HT-29 (cell line): ENCODE results near the gene NRXN3. TPM values are rescaled to one million over a fixed set of nuclear protein-coding genes. Genes with fewer than 3 reads are reported as not detected.
A peak's percentile ranks its signal among the peaks of the same experiment; 100 is the strongest.

ENCODE experiments used
- DNase-seq: peaks from one replicate; pipeline ENCODE4 v3.0.0-alpha.2; 2015; ENCODE audit warnings: low spot score
- total RNA-seq: library from RNA; depleted of rRNA; stranded (reverse); fragments of >200 nt; shearing (Covaris generic); gene quantifications from 2 replicates; pipeline ENCODE4 v1.2.3, GENCODE V29; 2014

The NRXN3 gene
- total RNA-seq, 1 experiment from 2014 or later: not detected

GRCh38 chr14:78902010-78902623 is 731.9 kb downstream of the NRXN3 start:
- DNase-seq: peak; percentile 11

DNA sequence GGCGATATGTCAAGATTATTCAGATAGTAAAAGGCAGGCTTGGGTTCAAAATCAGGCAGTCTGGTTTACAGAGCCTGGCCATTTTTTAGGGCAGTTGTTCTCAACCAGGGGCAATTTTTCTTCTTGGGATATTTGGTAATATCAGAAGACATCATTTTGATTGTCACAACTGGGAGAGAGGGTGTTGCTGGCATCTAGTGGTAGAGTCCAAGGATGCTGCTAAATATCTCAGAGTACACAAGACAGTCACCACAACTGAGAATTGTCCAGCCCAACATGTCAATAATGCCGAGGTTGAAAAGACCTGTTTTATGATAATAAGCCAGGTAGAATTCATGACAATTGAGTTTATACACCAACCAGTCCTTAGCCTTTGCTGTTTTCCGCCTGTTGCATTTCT is 733.9 kb downstream of the NRXN3 start:
- no peak for DNase-seq

DNA sequence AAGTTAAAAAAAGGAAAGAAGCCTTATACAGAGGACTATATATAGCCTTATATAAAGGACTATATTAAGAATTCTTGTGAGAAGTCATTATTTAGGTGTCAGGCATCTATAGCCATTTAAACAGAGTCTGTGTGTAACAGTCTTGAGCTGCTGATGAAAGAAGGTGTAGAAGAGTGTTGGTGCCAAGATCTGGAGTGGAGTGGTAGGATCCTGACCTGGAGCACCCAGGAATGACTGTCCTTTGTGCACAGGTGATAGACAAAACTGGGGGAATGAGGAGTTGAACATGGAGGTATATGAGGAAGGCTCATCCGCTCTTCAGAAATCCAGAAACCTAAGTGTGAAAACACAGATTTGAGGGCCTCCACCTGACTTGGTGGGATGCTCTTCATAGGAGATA is 747.3 kb downstream of the NRXN3 start:
- no peak for DNase-seq

- no peak for DNase-seq
Observed at GRCh38 chr14:78921856-78922255, 751.7 kb downstream of the NRXN3 start.

GRCh38 chr14:78927261-78927660 is 757.1 kb downstream of the NRXN3 start:
- DNase-seq: no peak

- DNase-seq: no peak
Observed at GRCh38 chr14:78933166-78933565, 763.0 kb downstream of the NRXN3 start.

DNA sequence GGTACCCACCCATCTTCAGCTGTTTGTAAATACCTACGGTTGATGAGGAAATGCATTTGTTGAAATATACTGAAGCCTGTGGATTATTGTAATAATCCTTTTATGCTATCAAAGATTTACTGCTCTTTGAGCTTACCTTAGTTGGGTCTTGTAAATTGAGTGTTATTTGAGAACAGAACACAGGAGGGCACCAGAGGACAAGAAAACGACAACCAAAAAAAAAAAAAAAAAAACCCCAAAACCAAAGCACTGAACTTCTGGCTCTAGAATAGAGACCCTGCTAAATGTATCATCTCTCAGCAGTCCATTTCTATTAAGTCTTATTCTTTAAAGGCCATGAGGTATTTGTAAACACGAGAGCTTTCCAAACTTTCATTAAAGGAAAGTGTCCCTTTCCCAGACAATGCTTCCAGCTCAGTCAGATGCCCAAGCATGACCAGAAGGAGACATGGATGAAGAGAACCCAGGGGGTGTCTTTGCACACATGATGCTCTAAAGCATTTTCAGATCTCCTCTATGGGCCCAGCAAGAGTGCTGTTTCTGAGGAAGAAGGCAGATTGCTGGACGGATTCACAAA is 763.9 kb downstream of the NRXN3 start:
- peak; percentile 1 for DNase-seq

DNA sequence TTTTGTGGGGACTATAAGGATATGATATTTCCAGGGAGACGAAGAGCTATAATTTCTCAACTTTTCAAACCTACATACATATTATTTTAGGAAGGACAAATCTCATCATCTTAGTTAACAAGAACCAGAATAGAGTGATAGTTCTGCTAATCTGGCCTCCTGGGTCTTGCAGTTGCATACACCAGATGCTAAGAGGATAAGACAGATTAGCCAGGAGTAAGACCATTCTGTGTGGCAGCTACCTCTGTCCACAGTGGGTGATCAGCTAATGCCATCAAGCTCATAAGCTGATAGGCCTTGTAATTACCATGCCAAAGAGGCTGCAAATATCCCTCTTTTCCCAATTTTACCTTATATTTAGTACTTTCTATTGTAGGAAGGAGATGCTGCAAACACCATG is 776.8 kb downstream of the NRXN3 start:
- DNase-seq: no peak

DNA sequence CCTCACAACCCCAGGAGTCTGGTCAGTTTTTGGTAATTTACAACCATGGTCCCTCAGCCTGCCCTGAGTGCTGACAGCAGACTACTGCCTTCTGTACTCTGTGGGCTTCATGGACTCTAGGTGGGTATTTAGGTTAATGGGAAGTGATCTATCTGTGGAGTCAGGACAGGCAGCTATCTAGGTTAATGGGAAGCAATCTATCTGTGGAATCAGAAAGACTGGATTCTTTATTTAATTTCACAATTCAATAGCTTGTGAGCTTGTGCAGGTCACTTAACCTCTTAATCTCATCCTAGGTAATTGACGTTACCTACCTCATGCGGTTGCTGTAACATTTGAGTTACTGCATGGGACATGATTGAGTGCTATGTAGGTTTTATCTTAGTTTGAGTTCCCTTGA is 777.5 kb downstream of the NRXN3 start:
- DNase-seq: no peak

DNA sequence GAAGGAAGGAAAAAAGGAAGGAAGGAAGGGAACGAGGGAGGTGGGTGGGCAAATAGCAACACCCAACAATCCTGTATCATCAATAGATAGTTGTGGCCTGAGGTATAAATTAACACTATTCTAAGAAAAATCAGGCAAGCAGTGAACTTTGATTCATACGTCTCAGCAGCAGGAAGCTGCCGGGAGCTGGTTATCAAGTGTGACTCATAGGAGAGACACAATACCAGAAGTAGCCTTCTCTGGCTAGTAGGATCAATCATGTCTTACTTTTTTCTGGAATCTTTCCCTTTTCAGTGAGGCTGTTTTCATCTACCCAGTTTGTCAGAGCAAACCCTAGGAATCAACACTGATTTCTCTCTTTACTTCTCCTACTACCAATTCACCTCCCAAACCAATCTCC is 780.5 kb downstream of the NRXN3 start:
- DNase-seq: no peak

DNA sequence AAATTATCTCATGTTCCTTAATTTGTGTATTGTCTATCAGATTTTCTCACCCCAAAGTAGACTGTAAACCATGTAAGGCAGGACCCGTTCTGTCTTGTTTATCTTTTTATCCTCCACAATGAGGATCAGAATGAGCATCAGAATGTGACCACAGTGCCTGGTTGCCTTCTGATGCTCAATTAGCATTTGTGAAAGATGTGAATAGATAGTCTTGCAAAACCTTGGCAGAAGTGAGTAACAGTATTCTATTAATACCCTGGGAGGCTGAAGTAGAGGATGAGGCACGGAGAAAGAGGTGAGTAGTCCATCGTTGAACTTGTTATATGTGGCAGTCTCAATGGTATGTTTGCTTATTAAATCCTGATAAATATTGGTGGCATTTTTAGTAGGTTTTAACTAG is 781.4 kb downstream of the NRXN3 start:
- DNase-seq: no peak

- DNase-seq: peak; percentile 53
Observed at GRCh38 chr14:78959674-78960264, 789.6 kb downstream of the NRXN3 start.

DNA sequence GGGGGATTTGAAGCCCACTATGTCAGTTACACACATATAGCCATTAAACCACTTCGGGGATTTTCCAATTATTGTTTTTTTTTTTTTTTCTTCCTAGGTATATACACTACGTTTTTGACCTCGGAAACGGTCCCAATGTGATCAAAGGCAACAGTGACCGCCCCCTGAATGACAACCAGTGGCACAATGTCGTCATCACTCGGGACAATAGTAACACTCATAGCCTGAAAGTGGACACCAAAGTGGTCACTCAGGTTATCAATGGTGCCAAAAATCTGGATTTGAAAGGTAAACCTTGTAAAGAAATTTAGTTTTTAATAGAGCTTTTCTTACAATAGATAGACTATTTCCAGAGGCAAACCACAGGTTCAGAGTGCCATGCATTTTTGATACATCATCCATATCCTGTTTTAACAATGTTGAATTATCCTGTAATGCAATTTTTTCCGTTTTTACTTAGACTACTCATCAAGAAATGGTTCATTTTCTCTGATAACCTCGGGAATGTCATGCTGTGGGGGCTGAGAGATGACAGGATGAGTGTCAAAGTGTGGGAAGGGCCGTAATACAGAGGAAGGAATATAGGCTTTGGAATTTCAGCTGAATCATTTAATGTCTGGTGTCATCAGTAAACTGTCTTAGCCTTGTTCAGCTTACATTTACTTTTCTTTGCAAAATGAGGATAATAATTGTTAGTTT is 797.1 kb downstream of the NRXN3 start:
- no peak for DNase-seq

- DNase-seq: no peak
Observed at GRCh38 chr14:78968265-78968664, 798.1 kb downstream of the NRXN3 start.

- DNase-seq: no peak
Observed at GRCh38 chr14:78970677-78971076, 800.5 kb downstream of the NRXN3 start.

DNA sequence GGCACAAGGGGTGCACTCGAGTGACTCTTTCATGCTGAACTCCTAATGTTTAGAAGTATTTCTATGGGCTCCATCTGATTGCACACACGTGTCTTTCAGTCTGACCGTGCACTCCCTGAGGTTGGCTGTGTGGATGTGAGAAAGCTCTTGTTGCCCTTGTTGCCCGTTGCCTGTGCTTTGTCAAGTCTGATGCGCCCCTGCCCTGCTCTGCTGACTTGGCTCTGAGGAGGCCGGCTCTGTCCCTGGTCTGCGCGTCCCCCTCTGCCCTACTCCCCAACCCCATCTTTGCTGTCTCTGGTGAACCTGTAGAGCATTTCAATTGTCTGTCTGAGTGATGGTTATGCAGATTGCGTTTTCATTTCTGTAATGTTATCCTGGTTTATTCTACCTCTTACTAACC is 802.3 kb downstream of the NRXN3 start:
- no peak for DNase-seq

GRCh38 chr14:78974691-78975090 is 804.5 kb downstream of the NRXN3 start:
- DNase-seq: no peak

DNA sequence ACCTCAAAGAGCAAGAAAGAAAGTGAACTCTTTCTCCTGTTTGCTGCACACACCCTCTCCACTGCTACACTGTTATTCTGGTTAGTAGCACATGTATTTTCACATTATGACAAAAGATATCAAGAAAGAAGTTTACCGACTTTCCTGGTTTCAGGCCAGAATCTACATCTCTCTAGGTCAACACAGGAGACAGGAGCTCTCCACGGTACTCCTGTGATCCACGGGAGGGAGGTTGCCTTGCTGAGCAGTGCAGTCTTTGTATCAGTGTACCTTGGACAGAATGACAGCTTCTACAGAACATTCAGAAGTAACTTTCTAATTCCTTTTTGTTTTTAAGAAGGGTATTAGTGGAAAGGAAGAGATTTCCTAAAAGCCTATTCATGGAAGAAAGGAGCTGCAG is 805.6 kb downstream of the NRXN3 start:
- DNase-seq: no peak

DNA sequence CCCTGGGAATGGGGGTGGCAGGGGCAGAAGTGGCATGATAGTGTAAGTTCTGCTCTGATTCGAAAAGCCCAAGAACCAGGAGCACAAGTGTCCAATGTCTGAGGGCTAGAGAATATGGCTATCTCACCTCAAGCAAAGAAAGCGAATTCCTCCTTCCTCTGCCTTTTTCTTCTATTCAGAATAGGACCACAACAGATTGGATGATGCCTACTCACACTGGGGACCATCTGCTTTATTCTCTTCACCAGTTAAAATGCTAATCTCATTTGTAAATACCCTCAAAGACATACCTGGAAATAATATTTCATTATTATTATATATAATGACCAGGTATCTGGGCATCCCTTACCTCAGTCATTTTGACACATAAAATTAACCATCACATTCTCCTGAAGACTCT is 808.7 kb downstream of the NRXN3 start:
- no peak for DNase-seq

- no peak for DNase-seq
Observed at GRCh38 chr14:78982551-78982950, 812.4 kb downstream of the NRXN3 start.

DNA sequence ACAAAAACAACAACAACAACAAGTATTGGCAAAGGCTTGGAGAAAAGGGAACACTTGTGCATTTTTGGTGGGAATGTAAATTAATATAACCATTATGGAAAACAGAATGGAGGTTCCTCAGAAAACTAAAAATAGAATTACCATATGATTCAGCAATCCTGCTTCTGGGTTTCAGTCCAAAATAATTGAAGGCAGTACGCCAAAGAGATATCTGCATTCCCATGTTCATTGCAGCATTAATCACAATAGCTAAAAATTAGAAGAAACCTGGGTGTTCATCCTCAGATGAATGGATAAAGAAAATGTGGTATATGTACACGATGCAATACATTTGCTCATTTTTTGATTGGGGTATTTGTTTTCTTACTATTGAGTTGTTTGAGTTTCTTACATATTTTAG is 813.0 kb downstream of the NRXN3 start:
- no peak for DNase-seq

DNA sequence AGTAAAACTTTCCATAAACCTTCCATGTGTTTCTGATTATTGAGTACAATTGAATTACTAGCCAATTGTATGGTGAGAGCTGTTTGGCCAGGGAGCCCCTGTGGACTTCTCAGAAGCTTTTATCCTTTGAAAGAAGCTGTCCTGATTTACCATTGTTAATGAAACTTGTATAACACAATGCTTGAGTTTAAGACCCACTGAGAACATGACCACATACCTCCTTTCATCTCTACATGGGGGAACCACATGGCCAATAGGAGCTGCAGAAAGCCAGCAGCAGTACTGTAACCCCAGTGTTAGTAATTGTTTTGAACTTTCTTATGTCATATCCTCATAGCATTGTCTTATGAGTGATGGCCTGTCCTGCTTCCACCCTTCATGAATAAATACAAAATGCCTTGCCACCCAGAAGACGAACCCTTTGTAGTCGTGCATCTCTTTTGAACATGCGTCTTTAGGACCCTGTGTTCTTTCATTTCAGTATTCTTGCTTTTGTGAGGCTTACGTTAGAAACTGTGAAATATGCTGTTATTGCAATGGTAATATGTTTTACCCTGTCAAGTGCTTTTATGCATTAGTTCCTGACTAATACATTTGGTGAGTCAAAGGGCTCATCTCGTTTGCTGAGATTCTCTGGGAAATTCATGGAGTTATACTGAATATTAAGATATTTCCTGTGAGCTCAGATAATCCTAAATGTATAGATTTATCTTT is 815.7 kb downstream of the NRXN3 start:
- DNase-seq: no peak
